Caco-2 (cell line): ENCODE measurements around the gene XPR1. TPM values are rescaled to one million over a fixed set of nuclear protein-coding genes. Genes with fewer than 3 reads are reported as not detected.

ENCODE experiments used
- BruUV-seq: library from RNA; stranded (reverse); fragments of 400-500 nt; replicated peaks from 2 replicates; lab custom pipeline; 2021; lab: Mats Ljungman, UMichigan
- CTCF ChIA-PET: fragments of 300-600 bp; sonication (Branson Sonifier 250); formaldehyde crosslinking; loops from one replicate; lab custom pipeline; 2022; ENCODE audit warnings: antibody characterized with exemption; lab: Charles Lee
- POLR2A ChIA-PET: fragments of 300-600 bp; sonication (Branson Sonifier 250); formaldehyde crosslinking; loops from one replicate; lab custom pipeline; 2022; ENCODE audit warnings: antibody characterized with exemption; lab: Charles Lee
- DNase-seq, 2 experiments: peaks; one replicate each; pipeline versions ENCODE4 v3.0.0 to v3.0.0-alpha.2; 2020 to 2022
- H3K27me3 ChIP-seq: replicated peaks from 2 replicates; pipeline ENCODE4 v1.6.0; 2011; ENCODE audit warnings: low read length; ENCODE audit not compliant: control insufficient read depth, insufficient read depth
- H3K36me3 ChIP-seq: 2 replicates; pipeline ENCODE4 v1.5.1; 2011; ENCODE audit warnings: low read length; ENCODE audit not compliant: control insufficient read depth, insufficient read depth
- H3K4me1 ChIP-seq: fragments of 250-450 bp; sonication (Bioruptor Pico); 2 replicates; pipeline ENCODE4 v1.5.1; 2020; ENCODE audit warnings: mild to moderate bottlenecking
- H3K4me3 ChIP-seq: 2 replicates; pipeline ENCODE4 v1.5.1; 2011; ENCODE audit warnings: low read depth, mild to moderate bottlenecking, control low read depth, low read length
- H3K9me3 ChIP-seq: fragments of 250-450 bp; sonication (Bioruptor Pico); 2 replicates; pipeline ENCODE4 v1.5.1; 2020; ENCODE audit warnings: mild to moderate bottlenecking, moderate library complexity
- H3K27ac Mint-ChIP-seq: one replicate; pipeline ENCODE4 v1.8.0; 2022; ENCODE audit warnings: mixed read lengths; ENCODE audit not compliant: unreplicated experiment
- H3K27me3 Mint-ChIP-seq: one replicate; pipeline ENCODE4 v1.8.0; 2022; ENCODE audit warnings: mixed read lengths; ENCODE audit not compliant: insufficient read depth, unreplicated experiment
- H3K36me3 Mint-ChIP-seq: one replicate; pipeline ENCODE4 v1.8.0; 2022; ENCODE audit warnings: mild to moderate bottlenecking, mixed read lengths; ENCODE audit not compliant: insufficient read depth, unreplicated experiment
- H3K4me1 Mint-ChIP-seq: one replicate; pipeline ENCODE4 v1.8.0; 2022; ENCODE audit warnings: low read depth, mixed read lengths; ENCODE audit not compliant: unreplicated experiment
- H3K4me3 Mint-ChIP-seq: one replicate; pipeline ENCODE4 v1.8.0; 2022; ENCODE audit warnings: mild to moderate bottlenecking, moderate library complexity, mixed read lengths; ENCODE audit not compliant: unreplicated experiment
- H3K9me3 Mint-ChIP-seq: one replicate; pipeline ENCODE4 v1.8.0; 2022; ENCODE audit warnings: mixed read lengths; ENCODE audit not compliant: unreplicated experiment
- CTCF ChIP-seq, 2 experiments: fragments of 200-600 bp in 1 of 2; IDR thresholded peaks; 1 replicate in 1 of 2; 2 replicates in 1 of 2; pipeline versions ENCODE4 v1.5.1 to v1.8.0; 2011 to 2022; ENCODE audit warnings: antibody characterized with exemption in 1 of 2, control low read depth in 1 of 2, inconsistent platforms in 1 of 2, low read depth in 1 of 2, low read length in 1 of 2, mild to moderate bottlenecking in 1 of 2, moderate library complexity in 1 of 2; ENCODE audit not compliant: insufficient read depth in 1 of 2, severe bottlenecking in 1 of 2, unreplicated experiment in 1 of 2
- intact Hi-C: fragments of 100-400 bp; cut with micrococcal nuclease; formaldehyde crosslinking; loops from one replicate; pipeline ENCODE4 v1.10.0; 2022; ENCODE audit not compliant: unreplicated experiment
- total RNA-seq: library from RNA; stranded (reverse); gene quantifications from 2 replicates; pipeline ENCODE4 v1.2.3, GENCODE V29; 2022

Gene XPR1
- total RNA-seq, 1 experiment from 2014 or later = 34.4 TPM

DNA sequence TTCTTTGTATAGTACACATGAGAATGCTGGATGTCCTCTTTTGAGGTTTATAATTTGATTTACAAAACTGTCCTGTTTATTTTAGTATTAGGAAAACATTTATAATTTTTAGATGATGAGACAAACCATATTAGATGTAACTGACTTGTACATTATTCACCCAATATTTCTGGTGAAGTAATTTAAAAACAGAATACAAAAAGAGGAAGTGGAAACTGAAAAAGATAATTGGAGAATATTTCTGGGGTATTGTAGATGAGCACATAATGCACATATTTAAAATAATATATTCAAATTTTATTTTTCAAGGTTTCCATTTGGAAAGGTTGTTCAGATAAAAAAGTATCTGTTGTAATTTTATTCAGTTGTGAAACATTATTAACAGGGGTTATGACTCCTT is 40.7 kb downstream of the XPR1 start:
- Mint-ChIP-seq H3K9me3 (peaks cover 14% of the 10 kb centered on the region), H3K36me3 (no peaks in the 10 kb centered on the region), H3K27ac (no peak overlapping the region), H3K27me3 (no peaks in the 10 kb centered on the region), H3K4me3 (no peak overlapping the region), H3K4me1 (peaks cover 7% of the 10 kb centered on the region)
- BruUV-seq = no TSS peak
- ChIA-PET POLR2A (no interaction called here), CTCF (no interaction called here)
- Histone ChIP-seq H3K36me3 (no peaks in the 10 kb centered on the region), H3K4me3 (no peak overlapping the region), H3K4me1 (peaks cover 16% of the 10 kb centered on the region; the same call in 1 of the 2 replicates), H3K27me3 (no peaks in the 10 kb centered on the region), H3K9me3 (0 out of 2 replicates have a peak, but pooled peaks cover 7% of the 10 kb centered on the region)
- intact Hi-C loops = no loop called here
- no peak for TF ChIP-seq CTCF (IDR thresholded peaks at IDR 0.05; ENCODE audit: insufficient read depth in 1 of 2, low read depth in 1 of 2, low read length in 1 of 2, severe bottlenecking in 1 of 2, unreplicated experiment in 1 of 2)
- DNase-seq = no peak

DNA sequence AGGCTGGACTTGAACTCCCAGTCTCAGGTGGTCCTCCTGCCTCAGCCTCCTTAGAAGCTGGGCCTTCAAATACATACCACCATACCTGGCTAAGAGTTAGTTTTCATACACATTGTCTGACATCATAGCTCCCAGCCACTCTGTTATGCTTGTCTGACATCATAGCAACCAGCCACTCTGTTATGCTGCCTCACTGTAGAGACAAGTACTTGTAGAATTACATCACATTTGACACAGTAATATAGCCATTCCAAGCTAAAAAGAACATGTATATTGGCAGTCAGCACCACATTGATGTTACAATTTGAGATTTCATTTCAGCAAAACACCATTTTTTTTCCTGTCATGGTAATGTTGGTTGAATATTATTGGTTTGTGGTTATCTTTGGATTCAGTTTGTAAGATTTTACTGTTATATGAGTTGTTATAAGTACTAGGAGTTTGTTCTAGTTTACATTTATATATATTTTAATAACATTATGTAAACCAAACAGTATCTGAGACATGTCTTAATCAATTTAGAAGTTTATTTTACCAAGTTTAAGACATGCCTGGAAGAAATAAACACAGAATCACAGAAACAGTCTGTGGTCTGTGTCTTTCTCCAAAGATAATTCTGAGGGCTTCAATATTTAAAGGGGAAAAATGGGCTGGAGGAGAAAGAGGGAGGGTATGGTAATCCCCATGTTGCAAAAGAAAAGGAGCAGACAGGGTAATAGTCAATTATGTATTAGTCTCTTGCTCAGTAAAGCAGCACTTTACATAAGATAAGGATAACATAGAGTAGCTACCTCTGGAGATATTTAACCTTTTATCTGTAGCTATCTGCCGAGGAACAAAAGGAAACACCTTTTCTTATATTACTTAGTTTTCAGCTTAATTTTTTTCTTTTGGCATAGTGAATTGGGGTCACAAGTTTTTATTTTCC is 43.0 kb downstream of the XPR1 start:
- Mint-ChIP-seq H3K4me3 (no peak overlapping the region), H3K9me3 (peaks cover 14% of the 10 kb centered on the region), H3K36me3 (no peaks in the 10 kb centered on the region), H3K27me3 (no peaks in the 10 kb centered on the region), H3K4me1 (peaks cover 7% of the 10 kb centered on the region), H3K27ac (no peak overlapping the region)
- no peak for TF ChIP-seq CTCF (IDR thresholded peaks at IDR 0.05; ENCODE audit: insufficient read depth in 1 of 2, low read depth in 1 of 2, low read length in 1 of 2, severe bottlenecking in 1 of 2, unreplicated experiment in 1 of 2)
- Histone ChIP-seq H3K27me3 (no peaks in the 10 kb centered on the region), H3K9me3 (0 out of 2 replicates have a peak, but pooled peaks cover 5% of the 10 kb centered on the region), H3K36me3 (no peaks in the 10 kb centered on the region), H3K4me3 (no peak overlapping the region), H3K4me1 (peaks cover 16% of the 10 kb centered on the region; the same call in 1 of the 2 replicates)
- no TSS peak for BruUV-seq
- intact Hi-C loops = no loop called here
- ChIA-PET POLR2A (no interaction called here), CTCF (no interaction called here)
- no peak for DNase-seq

DNA sequence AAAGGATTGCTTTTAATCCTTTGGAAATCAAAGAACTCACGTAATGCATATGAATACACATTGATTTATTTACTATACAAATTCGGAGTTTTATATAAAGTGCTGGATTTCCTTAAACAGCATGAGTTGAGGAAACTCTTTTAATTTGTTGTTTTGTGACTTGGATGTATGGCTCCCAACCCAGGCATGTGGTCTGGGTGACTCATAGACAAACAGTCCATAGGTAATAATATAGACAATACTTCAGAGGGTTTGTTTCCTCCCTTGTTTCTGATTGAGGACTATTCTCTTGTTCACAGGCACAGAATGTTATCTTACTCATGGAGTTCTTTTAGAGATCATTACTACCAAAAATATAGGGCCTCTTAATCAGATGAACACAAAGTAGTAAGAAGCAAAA is 43.8 kb downstream of the XPR1 start:
- no peak for TF ChIP-seq CTCF (IDR thresholded peaks at IDR 0.05; ENCODE audit: insufficient read depth in 1 of 2, low read depth in 1 of 2, low read length in 1 of 2, severe bottlenecking in 1 of 2, unreplicated experiment in 1 of 2)
- H3K9me3 Mint-ChIP-seq = peaks cover 7% of the 10 kb centered on the region
- intact Hi-C loops = no loop called here
- no peaks in the 10 kb centered on the region for H3K36me3 Mint-ChIP-seq
- Histone ChIP-seq H3K4me1 (peaks cover 16% of the 10 kb centered on the region; the same call in 1 of the 2 replicates), H3K36me3 (no peaks in the 10 kb centered on the region), H3K4me3 (no peak overlapping the region), H3K27me3 (no peaks in the 10 kb centered on the region), H3K9me3 (no peaks in the 10 kb centered on the region)
- no peak overlapping the region for H3K4me3 Mint-ChIP-seq
- ChIA-PET CTCF (no interaction called here), POLR2A (no interaction called here)
- DNase-seq = no peak
- no TSS peak for BruUV-seq
- H3K27ac Mint-ChIP-seq = no peak overlapping the region
- H3K27me3 Mint-ChIP-seq = no peaks in the 10 kb centered on the region
- H3K4me1 Mint-ChIP-seq = peaks cover 7% of the 10 kb centered on the region
